Tibial artery (tissue), 4 donors: ENCODE measurements around the gene ZNF629.

ENCODE experiments used
- DNase-seq, 2 donors: peaks; one replicate each; pipeline ENCODE4 v3.0.0-alpha.2; 2019
- H3K27ac ChIP-seq, 2 donors: fragments of 200-600 bp; sonication (generic) in 1 of 2; 1 replicate in 1 of 2; 2 replicates in 1 of 2; pipeline ENCODE4 v1.5.1; 2018 to 2019; ENCODE audit warnings: mild to moderate bottlenecking in 1 of 2
- H3K27me3 ChIP-seq, 2 donors: fragments of 200-600 bp; sonication (generic) in 1 of 2; one replicate each; pipeline versions ENCODE4 v1.5.1 to v1.6.0; 2016 to 2019
- H3K36me3 ChIP-seq, 3 donors: fragments of 200-600 bp; sonication (generic) in 2 of 3; one replicate each; pipeline ENCODE4 v1.5.1; 2016 to 2019; ENCODE audit warnings: mild to moderate bottlenecking in 2 of 3
- H3K4me1 ChIP-seq, 4 donors: fragments of 200-600 bp; sonication (generic) in 2 of 4; 1 replicate in 3 of 4; 2 replicates in 1 of 4; pipeline ENCODE4 v1.5.1; 2016 to 2019
- H3K4me3 ChIP-seq, 2 donors: fragments of 200-600 bp; sonication (generic) in 1 of 2; 1 replicate in 1 of 2; 2 replicates in 1 of 2; pipeline ENCODE4 v1.5.1; 2018 to 2019; ENCODE audit warnings: mild to moderate bottlenecking in 2 of 2
- H3K9me3 ChIP-seq, 3 donors: fragments of 200-600 bp; sonication (generic) in 1 of 3; one replicate each; pipeline ENCODE4 v1.5.1; 2016 to 2019
- intact Hi-C: fragments of 100-400 bp; cut with DNase I; formaldehyde crosslinking; loops from one replicate; pipeline ENCODE4 v1.15.0; 2023; ENCODE audit warnings: low total_unique reads
- TF ChIP-seq, protein P1 (sequence below), 2 experiments: fragments of 200-600 bp in 1 of 2; fragments of 450-650 bp in 1 of 2; IDR thresholded peaks; one replicate each; pipeline ENCODE4 v1.5.1; 2017 to 2019; ENCODE audit warnings: antibody characterized with exemption in 2 of 2, mild to moderate bottlenecking in 1 of 2, moderate library complexity in 1 of 2

Gene ZNF629

DNA sequence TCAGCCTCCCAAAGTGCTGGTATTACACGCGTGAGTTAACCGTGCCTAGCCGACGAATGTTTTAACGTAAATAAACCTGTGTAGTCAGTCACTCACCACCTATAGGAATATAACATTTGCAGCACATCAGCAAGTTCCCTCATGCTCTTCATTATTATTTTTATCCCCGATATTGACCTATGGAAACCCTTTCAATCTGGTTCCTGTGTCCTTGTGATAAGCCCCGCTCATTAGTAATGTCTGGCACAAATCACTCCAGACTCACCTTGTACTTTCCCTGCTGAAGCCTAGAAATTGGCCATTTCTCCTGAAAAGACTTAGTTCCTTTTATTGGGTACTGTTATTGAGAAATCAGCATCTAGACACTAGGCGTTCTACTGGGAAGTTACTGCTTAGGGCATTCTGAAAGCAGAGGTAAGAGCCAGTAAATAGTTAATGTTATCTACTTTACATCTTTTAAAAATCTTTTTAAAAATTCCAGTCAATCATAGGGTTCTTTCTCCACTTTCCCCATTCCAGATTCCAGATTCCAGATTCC is 40.3 kb downstream of the ZNF629 start:
- H3K36me3 ChIP-seq, result peaks cover 6 to 32% (median 9%) of the 10 kb centered on the region in 3 donors
- intact Hi-C loops, result loop anchor here (10.0 kb wide), 1 partner anchor 58 kb away; no protein-coding TSS in a partner anchor
- peak overlapping the region; percentile 67 to 84 for H3K27ac ChIP-seq

DNA sequence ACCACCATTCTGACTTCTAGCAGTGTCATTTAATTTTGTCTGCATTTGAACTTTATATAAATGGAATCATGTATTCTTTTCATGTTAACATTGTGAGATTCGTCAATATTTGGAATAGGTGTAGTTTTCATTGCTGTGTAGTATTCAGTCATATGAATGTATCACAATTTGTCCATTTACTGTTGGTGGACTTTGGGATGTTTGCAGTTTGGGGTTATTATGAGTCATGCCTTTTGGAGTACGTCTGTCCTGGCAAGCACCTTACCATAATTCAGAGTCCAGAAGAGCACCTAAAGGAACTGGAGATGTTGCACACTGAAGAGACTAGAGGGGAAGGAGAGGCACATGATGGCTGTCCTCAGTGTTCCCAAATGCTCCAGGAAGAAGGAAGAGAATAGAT is 41.9 kb downstream of the ZNF629 start:
- H3K4me3 ChIP-seq, result no peak overlapping the region
- no peaks in the 10 kb centered on the region for H3K9me3 ChIP-seq
- no peak for DNase-seq
- TF ChIP-seq, protein P1, sequence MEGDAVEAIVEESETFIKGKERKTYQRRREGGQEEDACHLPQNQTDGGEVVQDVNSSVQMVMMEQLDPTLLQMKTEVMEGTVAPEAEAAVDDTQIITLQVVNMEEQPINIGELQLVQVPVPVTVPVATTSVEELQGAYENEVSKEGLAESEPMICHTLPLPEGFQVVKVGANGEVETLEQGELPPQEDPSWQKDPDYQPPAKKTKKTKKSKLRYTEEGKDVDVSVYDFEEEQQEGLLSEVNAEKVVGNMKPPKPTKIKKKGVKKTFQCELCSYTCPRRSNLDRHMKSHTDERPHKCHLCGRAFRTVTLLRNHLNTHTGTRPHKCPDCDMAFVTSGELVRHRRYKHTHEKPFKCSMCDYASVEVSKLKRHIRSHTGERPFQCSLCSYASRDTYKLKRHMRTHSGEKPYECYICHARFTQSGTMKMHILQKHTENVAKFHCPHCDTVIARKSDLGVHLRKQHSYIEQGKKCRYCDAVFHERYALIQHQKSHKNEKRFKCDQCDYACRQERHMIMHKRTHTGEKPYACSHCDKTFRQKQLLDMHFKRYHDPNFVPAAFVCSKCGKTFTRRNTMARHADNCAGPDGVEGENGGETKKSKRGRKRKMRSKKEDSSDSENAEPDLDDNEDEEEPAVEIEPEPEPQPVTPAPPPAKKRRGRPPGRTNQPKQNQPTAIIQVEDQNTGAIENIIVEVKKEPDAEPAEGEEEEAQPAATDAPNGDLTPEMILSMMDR (IDR thresholded peaks at IDR 0.05), result no peak
- no peak overlapping the region for H3K27ac ChIP-seq
- peaks cover 0 to 19% (median 0%) of the 10 kb centered on the region in 3 donors for H3K36me3 ChIP-seq
- peaks cover 0 to 45% (median 26%) of the 10 kb centered on the region in 4 donors for H3K4me1 ChIP-seq
- intact Hi-C loops, result loop anchor here (10.0 kb wide), 1 partner anchor 60 kb away; no protein-coding TSS in a partner anchor
- H3K27me3 ChIP-seq, result no peaks in the 10 kb centered on the region

More for the DNA sequence above, 40.3 kb downstream of the ZNF629 start:
- no peak for DNase-seq
- H3K4me1 ChIP-seq, result peaks cover 0 to 29% (median 12%) of the 10 kb centered on the region in 4 donors
- no peaks in the 10 kb centered on the region for H3K27me3 ChIP-seq
- TF ChIP-seq, protein P1 (IDR thresholded peaks at IDR 0.05), result no peak
- H3K4me3 ChIP-seq, result no peak overlapping the region
- H3K9me3 ChIP-seq, result no peaks in the 10 kb centered on the region

DNA sequence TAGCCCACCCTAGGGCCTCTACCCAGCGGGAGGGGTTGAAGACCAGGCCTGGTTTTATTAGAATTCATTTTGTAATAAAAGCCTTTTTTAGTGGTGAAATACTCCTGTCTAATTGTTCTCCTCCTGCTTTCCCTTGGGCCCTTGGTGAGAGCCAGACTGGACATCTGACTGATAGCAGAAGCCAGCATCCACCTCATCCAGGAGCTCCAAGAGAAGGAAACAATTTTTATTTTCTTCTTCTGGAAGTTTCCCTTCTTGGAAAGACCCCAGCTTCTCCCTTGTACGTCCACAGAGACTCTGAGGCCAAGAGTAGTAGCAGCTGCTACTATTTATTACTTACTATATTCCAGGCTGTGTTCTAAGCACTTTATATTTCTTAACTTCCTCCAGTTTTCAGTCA is 42.8 kb downstream of the ZNF629 start:
- intact Hi-C loops, result loop anchor here (10.0 kb wide), 1 partner anchor 61 kb away; no protein-coding TSS in a partner anchor
- DNase-seq, result peak in 1 of 2 donors; percentile 59
- H3K27ac ChIP-seq, result no peak overlapping the region

DNA sequence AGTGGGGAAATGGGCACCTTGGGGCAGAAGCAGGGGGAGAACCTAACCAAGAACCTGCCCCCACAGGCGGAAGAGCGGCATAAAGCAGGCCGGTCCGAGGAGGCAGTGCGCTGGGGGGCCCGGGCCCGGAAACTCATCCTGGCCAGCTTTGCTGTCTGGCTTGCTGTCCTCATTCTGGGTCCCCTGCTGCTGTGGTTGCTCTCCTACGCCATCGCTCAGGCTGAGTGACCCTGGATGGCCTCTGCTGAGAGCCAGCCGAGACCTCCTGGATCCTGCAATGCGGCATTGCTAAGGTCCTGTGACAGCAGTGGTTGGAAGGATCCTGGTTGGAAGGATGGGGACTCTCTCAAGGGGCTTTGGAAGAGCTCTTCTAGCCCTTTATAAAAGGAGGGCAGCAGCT is 43.3 kb downstream of the ZNF629 start:
- peaks cover 0 to 41% (median 28%) of the 10 kb centered on the region in 4 donors for H3K4me1 ChIP-seq
- no peak overlapping the region for H3K27ac ChIP-seq
- TF ChIP-seq, protein P1 (IDR thresholded peaks at IDR 0.05), result no peak

More for the DNA sequence above, 42.8 kb downstream of the ZNF629 start:
- H3K4me1 ChIP-seq, result peaks cover 0 to 44% (median 28%) of the 10 kb centered on the region in 4 donors
- H3K9me3 ChIP-seq, result no peaks in the 10 kb centered on the region
- H3K27me3 ChIP-seq, result no peaks in the 10 kb centered on the region
- peaks cover 3 to 23% (median 7%) of the 10 kb centered on the region in 3 donors for H3K36me3 ChIP-seq
- TF ChIP-seq, protein P1 (IDR thresholded peaks at IDR 0.05), result no peak
- H3K4me3 ChIP-seq, result no peak overlapping the region

DNA sequence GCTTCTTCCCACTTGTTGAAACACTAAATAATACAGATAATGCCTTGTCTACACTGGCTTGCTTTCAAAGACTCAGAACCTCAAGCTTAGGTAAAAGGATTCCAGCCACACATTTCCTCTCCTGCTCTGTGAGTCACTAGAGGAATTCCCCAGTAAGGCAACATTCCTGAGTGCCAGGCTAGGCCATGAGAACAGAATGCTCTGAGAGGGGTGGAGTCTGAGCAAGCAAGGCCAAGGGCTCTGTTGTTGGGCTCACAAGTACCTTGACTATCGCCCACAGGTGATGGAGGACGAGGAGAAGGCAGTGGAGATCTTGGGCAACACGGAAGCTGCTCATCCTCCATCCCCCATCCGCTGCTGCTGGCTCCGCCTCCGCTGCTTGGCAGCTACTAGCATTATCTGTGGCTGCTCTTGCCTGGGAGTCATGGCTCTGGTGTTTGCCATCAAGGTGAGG is 45.5 kb downstream of the ZNF629 start:
- Histone ChIP-seq H3K4me1 (peaks cover 0 to 30% (median 20%) of the 10 kb centered on the region in 4 donors), H3K4me3 (peak overlapping the region in 1 of 2 donors; percentile 27), H3K36me3 (peaks cover 30 to 50% (median 34%) of the 10 kb centered on the region in 3 donors), H3K27ac (peak overlapping the region; percentile 69 to 76), H3K27me3 (no peaks in the 10 kb centered on the region), H3K9me3 (no peaks in the 10 kb centered on the region)
- TF ChIP-seq, protein P1 (IDR thresholded peaks at IDR 0.05), result no peak
- peak in 1 of 2 donors; percentile 71 for DNase-seq
- intact Hi-C loops, result loop anchor here (10.0 kb wide), 1 partner anchor 63 kb away; no protein-coding TSS in a partner anchor

More for the DNA sequence above, 43.3 kb downstream of the ZNF629 start:
- DNase-seq, result no peak
- Histone ChIP-seq H3K36me3 (peaks cover 7 to 28% (median 12%) of the 10 kb centered on the region in 3 donors), H3K4me3 (no peak overlapping the region), H3K27me3 (no peaks in the 10 kb centered on the region), H3K9me3 (no peaks in the 10 kb centered on the region)
- intact Hi-C loops, result loop anchor here (10.0 kb wide), 1 partner anchor 61 kb away; no protein-coding TSS in a partner anchor
